ENCODE data around the gene SMC6.

The SMC6 gene

DNA sequence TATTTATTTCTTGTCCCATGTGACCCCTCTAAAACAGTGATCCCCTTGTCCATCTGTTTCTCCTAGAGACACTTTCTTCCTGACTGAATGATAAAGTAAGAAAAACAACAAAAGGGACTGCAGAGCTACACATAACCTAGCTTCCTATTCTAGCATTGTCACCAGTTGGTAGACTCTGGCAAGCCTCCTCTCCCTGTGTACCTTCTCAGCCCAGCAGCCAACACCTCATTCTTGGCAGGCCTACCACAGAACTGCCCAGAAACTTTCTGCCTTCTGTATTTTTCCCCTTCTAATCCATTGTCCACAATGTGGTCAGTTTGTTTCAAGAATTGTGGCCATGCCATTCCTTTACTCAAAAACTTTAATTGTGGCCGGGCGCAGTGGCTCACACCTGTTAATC is 13.4 kb downstream of the SMC6 start:
- TF ChIP-seq, protein P1, sequence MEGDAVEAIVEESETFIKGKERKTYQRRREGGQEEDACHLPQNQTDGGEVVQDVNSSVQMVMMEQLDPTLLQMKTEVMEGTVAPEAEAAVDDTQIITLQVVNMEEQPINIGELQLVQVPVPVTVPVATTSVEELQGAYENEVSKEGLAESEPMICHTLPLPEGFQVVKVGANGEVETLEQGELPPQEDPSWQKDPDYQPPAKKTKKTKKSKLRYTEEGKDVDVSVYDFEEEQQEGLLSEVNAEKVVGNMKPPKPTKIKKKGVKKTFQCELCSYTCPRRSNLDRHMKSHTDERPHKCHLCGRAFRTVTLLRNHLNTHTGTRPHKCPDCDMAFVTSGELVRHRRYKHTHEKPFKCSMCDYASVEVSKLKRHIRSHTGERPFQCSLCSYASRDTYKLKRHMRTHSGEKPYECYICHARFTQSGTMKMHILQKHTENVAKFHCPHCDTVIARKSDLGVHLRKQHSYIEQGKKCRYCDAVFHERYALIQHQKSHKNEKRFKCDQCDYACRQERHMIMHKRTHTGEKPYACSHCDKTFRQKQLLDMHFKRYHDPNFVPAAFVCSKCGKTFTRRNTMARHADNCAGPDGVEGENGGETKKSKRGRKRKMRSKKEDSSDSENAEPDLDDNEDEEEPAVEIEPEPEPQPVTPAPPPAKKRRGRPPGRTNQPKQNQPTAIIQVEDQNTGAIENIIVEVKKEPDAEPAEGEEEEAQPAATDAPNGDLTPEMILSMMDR (IDR thresholded peaks at IDR 0.05; ENCODE audit: low read depth, low read length, missing control alignments) = no peak
- DNase-seq (ENCODE audit: low read depth) = no peak
- H3K4me3 ChIP-seq (ENCODE audit: low read depth, low read length) = no peak overlapping the region

DNA sequence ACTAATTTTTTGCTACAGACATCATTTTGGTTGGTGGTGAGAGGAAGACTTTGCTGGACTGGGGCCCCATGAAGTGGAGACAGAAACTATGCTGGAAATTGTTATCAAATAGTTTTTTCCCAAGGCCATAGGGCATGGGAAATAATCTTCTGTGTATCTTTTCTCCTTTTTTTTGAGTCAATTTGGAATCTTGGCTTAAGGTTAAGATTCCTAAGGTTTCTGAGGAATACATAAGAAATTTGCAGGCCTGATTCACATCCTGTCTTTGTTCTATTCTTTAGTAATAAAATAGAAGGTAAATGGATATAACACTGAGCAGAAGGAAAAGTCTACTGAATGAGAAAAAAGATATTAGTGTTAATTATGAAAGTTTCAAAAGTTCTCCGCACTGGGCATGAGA is 16.6 kb downstream of the SMC6 start:
- DNase-seq (ENCODE audit: low read depth) = no peak
- TF ChIP-seq, protein P1 (IDR thresholded peaks at IDR 0.05; ENCODE audit: low read depth, low read length, missing control alignments) = no peak
- no peak overlapping the region for H3K4me3 ChIP-seq (ENCODE audit: low read depth, low read length)

DNA sequence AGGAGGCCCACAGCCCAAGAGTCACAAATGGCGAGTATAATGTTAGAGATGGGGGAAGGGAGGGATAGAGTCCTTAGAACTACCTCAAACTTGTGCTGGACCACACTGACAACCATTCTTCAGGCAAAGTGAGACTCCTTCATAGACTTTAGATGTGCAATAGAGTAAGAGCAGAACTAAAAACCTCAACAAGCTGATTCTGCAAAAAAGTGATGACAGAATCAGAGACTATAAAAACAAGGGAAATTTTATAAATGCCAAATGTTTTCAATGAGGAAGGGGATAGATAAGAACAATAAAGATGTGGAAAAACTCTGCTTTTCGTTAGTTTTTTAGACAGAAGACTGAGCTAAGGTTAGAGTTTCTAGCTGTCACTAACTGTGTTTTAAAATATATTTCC is 17.7 kb downstream of the SMC6 start:
- H3K4me3 ChIP-seq (ENCODE audit: low read depth, low read length) = no peak overlapping the region
- no peak for DNase-seq (ENCODE audit: low read depth)
- TF ChIP-seq, protein P1 (IDR thresholded peaks at IDR 0.05; ENCODE audit: low read depth, low read length, missing control alignments) = no peak

DNA sequence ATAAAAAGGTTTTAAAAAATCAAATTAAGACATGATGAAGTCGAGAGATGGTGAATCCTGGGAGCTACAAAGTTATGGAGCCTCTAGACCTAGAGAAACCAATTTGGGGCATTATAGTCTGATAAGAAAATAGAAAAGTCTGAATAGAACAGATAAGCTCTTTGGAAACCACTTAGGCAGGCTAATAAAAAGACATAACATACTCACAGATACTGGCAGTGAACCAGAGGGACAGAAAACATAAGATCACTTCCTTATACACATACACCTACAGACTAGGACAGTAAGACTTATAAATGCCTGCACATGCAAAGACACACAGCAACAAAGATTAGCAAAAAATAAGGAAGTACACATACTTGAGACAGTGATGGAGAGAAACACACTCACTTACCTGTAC is 20.0 kb downstream of the SMC6 start:
- TF ChIP-seq, protein P1 (IDR thresholded peaks at IDR 0.05; ENCODE audit: low read depth, low read length, missing control alignments) = no peak
- DNase-seq (ENCODE audit: low read depth) = no peak
- H3K4me3 ChIP-seq (ENCODE audit: low read depth, low read length) = no peak overlapping the region

DNA sequence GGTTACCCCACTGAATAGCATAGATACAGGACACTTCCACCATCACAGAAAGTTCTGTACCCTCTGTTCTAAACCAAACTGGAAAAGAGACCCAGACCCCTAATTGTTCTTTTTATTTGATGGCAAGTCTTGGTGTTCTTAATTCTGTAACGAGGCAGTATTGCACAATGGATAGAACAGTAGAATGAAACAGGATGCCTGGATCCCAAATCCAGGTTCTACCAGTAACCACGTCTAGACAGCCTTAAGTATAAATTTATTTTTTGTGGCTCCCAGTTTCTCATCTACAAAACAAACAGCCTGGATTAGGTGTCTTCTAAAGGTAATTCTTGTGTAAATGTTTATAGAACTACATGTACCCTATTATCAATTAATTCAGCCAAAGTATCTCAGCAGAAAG is 23.7 kb downstream of the SMC6 start:
- DNase-seq (ENCODE audit: low read depth) = no peak
- TF ChIP-seq, protein P1 (IDR thresholded peaks at IDR 0.05; ENCODE audit: low read depth, low read length, missing control alignments) = no peak
- H3K4me3 ChIP-seq (ENCODE audit: low read depth, low read length) = no peak overlapping the region

DNA sequence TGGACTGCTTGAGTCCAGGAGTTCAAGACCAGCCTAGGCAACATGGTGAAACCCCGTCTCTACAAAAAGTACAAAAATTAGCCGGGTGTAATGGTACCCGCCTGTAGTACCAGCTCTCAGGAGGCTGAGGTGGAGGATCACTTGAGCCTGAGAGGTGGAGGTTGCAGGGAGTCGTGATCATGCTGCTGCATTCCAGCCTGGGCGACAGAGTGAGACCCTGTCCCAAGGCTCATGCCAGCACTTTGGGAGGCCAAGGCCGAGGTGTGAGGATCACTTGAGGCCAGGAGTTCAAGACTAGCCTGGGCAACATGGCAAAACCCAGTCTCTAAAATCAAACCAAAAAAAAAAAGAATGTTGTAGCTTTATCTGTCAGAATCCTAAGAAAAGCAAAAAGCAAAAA is 25.4 kb downstream of the SMC6 start:
- no peak overlapping the region for H3K4me3 ChIP-seq (ENCODE audit: low read depth, low read length)
- no peak for DNase-seq (ENCODE audit: low read depth)
- TF ChIP-seq, protein P1 (IDR thresholded peaks at IDR 0.05; ENCODE audit: low read depth, low read length, missing control alignments) = no peak

DNA sequence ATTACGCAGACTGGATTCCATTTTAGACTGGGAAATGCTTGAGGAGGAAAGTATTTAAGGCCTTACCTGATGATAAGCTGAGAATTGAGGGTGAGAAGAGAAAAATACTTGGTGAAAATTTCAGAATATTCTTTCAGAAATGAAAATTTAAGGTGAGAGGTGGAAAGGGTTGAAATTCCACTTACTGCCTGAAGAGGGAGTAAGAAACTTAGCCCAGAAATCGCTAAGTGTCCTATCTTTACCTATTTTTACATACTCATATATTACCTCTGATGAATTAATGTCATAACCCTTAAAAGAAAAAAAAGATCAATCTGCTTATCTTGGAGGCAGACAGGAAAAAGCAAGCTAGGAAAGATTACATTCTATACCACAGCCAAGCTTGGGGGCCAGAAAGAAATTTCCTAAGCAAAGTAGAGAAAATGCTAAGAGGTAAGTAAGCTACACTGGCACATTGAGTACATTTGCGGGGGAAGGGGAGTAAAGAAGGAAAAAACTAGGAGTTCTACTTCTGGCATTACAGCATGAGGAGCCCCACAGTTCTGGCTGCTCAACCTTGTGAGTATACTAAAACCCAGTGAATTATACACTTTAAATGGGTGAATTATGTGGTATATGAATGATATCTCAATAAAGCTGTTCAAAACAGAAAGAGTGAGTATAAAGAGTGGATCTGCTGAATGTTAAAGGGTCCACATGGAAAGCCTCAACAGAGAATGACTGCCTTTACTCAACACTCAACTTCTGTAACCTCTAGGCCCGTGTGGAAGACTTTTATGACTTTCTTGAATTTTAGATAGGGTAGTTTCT is 33.8 kb downstream of the SMC6 start:
- DNase-seq (ENCODE audit: low read depth) = no peak
- H3K4me3 ChIP-seq (ENCODE audit: low read depth, low read length) = no peak overlapping the region
- TF ChIP-seq, protein P1 (IDR thresholded peaks at IDR 0.05; ENCODE audit: low read depth, low read length, missing control alignments) = peak; percentile 74

Measured in GM12864 (cell line).